ENCODE results near the gene PUS1.

DNA sequence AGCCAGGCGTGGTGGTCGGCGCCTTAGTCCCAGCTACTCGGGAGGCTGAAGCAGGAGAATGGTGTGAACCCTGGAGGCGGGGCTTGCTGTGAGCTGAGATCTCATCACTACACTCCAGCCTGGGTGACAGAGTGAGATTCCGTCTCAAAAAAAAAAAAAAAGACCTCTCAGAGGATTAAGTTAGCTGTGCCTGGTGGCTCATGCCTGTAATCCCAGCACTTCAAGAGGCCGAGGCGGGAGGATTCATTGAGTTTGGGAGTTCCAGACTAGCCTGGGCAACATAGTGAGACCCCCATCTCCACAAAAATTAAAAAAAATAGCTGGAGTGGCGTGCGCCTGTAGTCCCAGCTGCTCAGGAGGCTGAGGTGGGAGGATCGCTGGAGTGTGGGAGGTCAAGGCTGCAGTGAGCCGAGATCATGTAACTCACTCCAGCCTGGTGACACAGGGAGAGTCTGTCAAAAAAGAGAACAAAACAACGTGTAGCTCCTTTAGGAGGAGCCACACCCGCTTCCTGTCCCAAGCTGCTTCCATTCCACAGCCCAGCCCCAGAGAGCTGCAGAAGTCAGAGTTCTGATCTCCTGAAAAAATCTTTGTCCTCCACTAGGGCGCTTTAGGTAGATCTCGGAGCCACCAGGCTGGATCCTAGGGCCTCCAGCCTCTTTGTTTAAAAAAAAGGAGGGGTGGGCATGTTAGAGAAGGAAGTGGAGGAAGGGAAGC is 46.1 kb upstream of the PUS1 start:
- no peak for TF ChIP-seq CTCF (IDR thresholded peaks at IDR 0.05)
- no peak for TF ChIP-seq POLR2A (IDR thresholded peaks at IDR 0.05)
